Large intestine (tissue), 3 donors: ENCODE data around the gene GNB5. TPM values are rescaled to one million over a fixed set of nuclear protein-coding genes. Genes with fewer than 3 reads are reported as not detected.

ENCODE experiments used
- DNase-seq, 2 donors: peaks; one replicate each; pipeline versions ENCODE4 v3.0.0 to v3.0.0-alpha.2; 2013
- H3K27ac ChIP-seq: one replicate; pipeline ENCODE4 v1.5.1; 2013; ENCODE audit warnings: low read length
- H3K27me3 ChIP-seq: 2 replicates; pipeline ENCODE4 v1.6.1; 2013; ENCODE audit warnings: low read length; ENCODE audit not compliant: control insufficient read depth, insufficient read depth
- H3K36me3 ChIP-seq: 2 replicates; pipeline ENCODE4 v1.6.1; 2013; ENCODE audit warnings: low read length; ENCODE audit not compliant: control insufficient read depth, insufficient read depth
- H3K4me1 ChIP-seq: one replicate; pipeline ENCODE4 v1.6.1; 2013; ENCODE audit warnings: low read length; ENCODE audit not compliant: control insufficient read depth, insufficient read depth
- H3K4me3 ChIP-seq: one replicate; pipeline ENCODE4 v1.5.1; 2013; ENCODE audit warnings: low read length
- H3K9me3 ChIP-seq: one replicate; pipeline ENCODE4 v1.6.1; 2013; ENCODE audit warnings: mild to moderate bottlenecking, low read depth, low read length, moderate library complexity; ENCODE audit not compliant: control insufficient read depth
- WGBS: methylation state at CpG from one replicate; pipeline ENCODE4 v1.1.5; 2013; ENCODE audit warnings: low lambda C conversion rate; ENCODE audit not compliant: insufficient coverage; 5-methylcytosine and 5-hydroxymethylcytosine counted together
- polyA plus RNA-seq: library from polyadenylated mRNA; unstranded; fragments of 120-200 nt; gene quantifications from one replicate; pipeline ENCODE4 v1.2.1, GENCODE V29; 2013

GNB5 gene
- polyA plus RNA-seq, 1 donor, result 7.9 TPM

DNA sequence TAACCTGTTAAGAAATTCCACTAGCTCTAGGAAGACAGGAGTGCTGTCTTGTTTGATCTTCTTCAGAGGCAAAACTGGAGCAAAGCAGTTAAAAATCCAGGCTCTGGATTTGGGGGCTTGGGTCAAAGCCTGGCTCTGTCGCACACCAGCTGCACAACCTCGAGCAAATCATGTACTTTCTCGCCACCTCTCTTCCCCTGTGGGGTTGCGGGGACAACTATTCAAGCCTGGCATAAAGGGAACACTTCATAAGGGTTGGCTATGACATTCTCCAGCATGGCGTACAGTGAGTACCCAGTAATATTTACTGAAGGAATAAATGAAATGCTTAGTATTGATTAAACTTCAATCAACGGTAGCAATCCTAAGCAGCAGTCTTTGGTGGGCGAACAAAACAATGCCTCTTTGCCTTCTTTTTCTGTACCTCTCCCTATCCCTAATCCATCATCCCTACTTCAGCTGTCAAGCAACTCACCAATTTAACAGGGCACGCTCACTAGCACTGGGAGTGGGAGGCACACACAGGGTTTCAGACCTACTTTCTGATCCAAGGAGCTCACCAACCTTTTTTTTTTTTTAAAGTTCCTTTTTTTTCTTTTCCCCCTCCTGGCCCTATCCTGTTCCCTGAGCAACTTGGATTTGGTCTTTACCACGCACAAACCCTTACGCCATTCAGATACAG, 33.0 kb downstream of the GNB5 start:
- no peak for DNase-seq
- Histone ChIP-seq H3K4me1 (peaks cover 2% of the 10 kb centered on the region), H3K9me3 (no peaks in the 10 kb centered on the region), H3K27me3 (no peaks in the 10 kb centered on the region), H3K27ac (no peak overlapping the region), H3K36me3 (no peaks in the 10 kb centered on the region), H3K4me3 (no peak overlapping the region)
- 90% methylated on average over 3 of the region's 10 CpGs for WGBS

GRCh38 chr15:52155878-52156277, 35.3 kb downstream of the GNB5 start:
- WGBS, result no CpG with 5 or more reads among the region's 2 CpGs
- Histone ChIP-seq H3K4me1 (peaks cover 2% of the 10 kb centered on the region), H3K9me3 (no peaks in the 10 kb centered on the region), H3K27ac (no peak overlapping the region), H3K27me3 (no peaks in the 10 kb centered on the region), H3K36me3 (peaks cover 2% of the 10 kb centered on the region), H3K4me3 (no peak overlapping the region)
- DNase-seq, result no peak

GRCh38 chr15:52154896-52155865, 36.0 kb downstream of the GNB5 start:
- Histone ChIP-seq H3K4me1 (peaks cover 2% of the 10 kb centered on the region), H3K9me3 (no peaks in the 10 kb centered on the region), H3K27me3 (no peaks in the 10 kb centered on the region), H3K27ac (no peak overlapping the region), H3K36me3 (peaks cover 2% of the 10 kb centered on the region), H3K4me3 (no peak overlapping the region)
- no CpG with 5 or more reads among the region's 8 CpGs for WGBS
- DNase-seq, result no peak

DNA sequence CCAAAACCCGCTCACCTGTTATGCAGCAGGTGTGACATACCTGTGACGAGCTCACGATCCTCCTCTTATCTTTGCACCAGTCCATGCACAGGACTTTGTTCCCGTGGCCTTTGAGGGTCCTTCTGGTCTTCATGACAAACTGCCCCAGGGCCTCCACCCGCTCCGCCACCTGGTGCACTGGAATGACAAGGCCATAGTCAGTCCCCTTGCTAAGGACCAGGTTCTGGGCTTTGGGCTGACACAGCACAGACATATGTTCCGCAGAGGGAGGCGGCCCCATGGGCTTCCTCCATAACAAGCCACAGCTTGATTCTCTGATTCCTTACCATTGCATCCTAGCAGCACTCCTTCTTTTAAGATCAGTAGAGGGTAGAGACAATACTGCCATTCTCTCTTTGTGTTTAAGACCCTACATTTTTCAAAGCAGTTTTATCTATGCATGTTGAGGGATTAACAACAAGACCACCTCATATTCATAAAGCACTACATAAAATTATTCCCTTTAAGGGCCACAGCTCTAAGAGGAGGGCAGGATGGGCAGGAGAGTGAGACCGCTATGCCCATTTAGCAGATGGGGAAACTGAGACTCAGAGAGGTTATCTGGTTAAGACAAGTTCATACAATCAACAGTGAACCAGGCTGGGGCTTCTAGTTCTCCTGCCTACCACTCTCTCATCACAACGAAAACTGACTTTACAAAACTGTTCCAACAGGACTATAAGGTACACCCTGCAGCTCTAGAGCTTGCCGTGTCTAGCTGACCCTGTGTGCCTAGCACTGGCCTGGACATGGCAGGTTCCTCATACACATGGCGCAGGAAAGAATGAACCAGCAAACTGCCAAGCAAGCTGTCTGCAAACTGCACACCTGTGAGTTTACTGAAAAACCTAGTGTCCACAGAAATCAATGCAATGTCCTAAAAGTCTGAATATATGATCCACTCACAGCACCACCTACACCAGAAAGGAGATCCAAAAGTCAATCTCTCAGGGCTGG, 37.0 kb downstream of the GNB5 start:
- no peaks in the 10 kb centered on the region for H3K9me3 ChIP-seq
- whole genome bisulfite sequencing, result 100% methylated on average over 1 of the region's 12 CpGs
- H3K27ac ChIP-seq, result no peak overlapping the region
- H3K27me3 ChIP-seq, result no peaks in the 10 kb centered on the region
- no peak for DNase-seq
- H3K4me3 ChIP-seq, result no peak overlapping the region
- H3K4me1 ChIP-seq, result peaks cover 2% of the 10 kb centered on the region
- H3K36me3 ChIP-seq, result peaks cover 2% of the 10 kb centered on the region

DNA sequence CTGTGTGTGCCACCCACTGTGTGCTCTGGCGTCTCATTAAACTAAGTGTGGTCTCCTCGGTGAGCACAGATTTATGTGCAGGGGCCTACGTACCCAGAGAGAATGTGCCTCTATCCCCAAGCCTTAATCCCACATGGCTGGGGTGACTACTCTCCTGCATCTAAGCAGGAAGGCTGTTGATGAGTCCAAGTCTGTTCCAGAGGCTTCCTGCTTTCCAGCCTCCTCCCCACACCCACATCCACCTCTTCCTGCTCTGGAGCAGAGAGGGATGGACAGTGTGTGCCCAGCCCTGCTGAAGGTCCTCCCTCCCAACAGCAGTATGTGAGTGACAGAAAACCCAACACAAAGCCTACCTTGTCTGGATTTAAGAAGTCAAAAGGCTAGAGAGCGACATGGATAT, 39.8 kb downstream of the GNB5 start:
- 80% methylated on average over 1 of the region's 4 CpGs for WGBS
- Histone ChIP-seq H3K4me3 (no peak overlapping the region), H3K27me3 (no peaks in the 10 kb centered on the region), H3K36me3 (peaks cover 2% of the 10 kb centered on the region), H3K27ac (no peak overlapping the region), H3K4me1 (no peaks in the 10 kb centered on the region), H3K9me3 (no peaks in the 10 kb centered on the region)
- DNase-seq, result no peak

GRCh38 chr15:52150871-52151270, 40.3 kb downstream of the GNB5 start:
- no peaks in the 10 kb centered on the region for H3K27me3 ChIP-seq
- WGBS, result no CpG with 5 or more reads among the region's 4 CpGs
- H3K4me3 ChIP-seq, result no peak overlapping the region
- no peaks in the 10 kb centered on the region for H3K4me1 ChIP-seq
- no peaks in the 10 kb centered on the region for H3K9me3 ChIP-seq
- peaks cover 2% of the 10 kb centered on the region for H3K36me3 ChIP-seq
- H3K27ac ChIP-seq, result no peak overlapping the region
- DNase-seq, result no peak

DNA sequence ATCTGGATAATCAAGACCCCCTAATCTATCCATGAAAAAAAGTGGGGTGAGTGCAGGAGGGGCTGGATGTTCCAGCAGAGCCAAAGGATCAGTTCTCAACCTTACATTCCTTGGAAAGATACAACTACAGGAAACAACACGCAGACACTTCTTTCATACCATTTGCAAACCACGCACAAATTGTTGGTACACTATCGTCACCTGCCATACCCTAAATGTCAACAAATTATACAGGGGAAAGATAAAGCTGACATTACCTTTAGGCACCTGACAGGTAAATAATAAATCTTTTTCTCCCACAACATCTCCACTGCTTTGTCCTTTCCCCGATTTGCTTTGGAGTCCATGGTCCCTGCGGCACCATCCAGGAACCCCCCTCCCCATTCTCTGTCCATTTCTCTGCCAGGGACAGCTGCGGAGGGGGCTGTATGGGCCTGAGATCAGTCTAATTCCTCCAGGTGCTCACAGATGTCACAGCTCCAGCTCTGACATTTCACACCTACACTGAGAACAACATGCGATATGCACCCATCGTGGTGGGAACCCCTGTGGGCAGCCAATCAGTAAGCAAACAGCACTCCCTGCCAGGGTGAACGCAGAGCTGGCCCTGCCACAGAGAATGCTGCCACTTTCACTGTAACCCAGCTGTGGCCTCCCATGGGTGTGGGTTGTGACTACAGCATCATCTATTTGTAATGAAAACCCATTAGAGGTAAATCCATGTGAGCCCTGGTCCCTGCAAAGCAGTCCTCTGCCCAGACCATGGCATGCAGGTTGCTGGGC, 41.0 kb downstream of the GNB5 start:
- DNase-seq, result no peak
- Histone ChIP-seq H3K9me3 (no peaks in the 10 kb centered on the region), H3K4me3 (no peak overlapping the region), H3K27ac (no peak overlapping the region), H3K36me3 (peaks cover 2% of the 10 kb centered on the region), H3K27me3 (no peaks in the 10 kb centered on the region), H3K4me1 (no peaks in the 10 kb centered on the region)
- 55% methylated on average over 5 of the region's 9 CpGs for WGBS

DNA sequence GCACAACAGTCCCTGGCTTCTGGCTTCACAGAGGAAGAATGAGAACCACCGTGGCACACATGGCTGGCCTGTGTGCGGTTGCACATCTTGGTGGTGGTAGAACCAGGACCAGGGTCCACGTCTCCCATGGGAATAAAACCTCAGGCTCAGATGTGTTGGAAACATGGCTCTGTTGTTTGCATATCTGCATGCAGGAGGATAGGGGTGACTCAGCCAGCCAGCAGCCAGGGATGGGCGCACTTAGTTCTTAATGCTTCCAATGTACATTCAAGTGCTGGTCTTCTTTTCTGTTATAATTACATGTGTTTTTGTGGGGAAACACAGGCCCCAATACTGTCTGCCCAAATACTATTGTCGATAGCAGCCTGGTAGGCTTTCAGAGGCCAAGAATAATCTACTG, 42.8 kb downstream of the GNB5 start:
- no peak for DNase-seq
- H3K36me3 ChIP-seq, result peaks cover 2% of the 10 kb centered on the region
- H3K4me1 ChIP-seq, result no peaks in the 10 kb centered on the region
- H3K27me3 ChIP-seq, result no peaks in the 10 kb centered on the region
- H3K9me3 ChIP-seq, result no peaks in the 10 kb centered on the region
- no peak overlapping the region for H3K27ac ChIP-seq
- no CpG with 5 or more reads among the region's 5 CpGs for WGBS
- H3K4me3 ChIP-seq, result no peak overlapping the region

DNA sequence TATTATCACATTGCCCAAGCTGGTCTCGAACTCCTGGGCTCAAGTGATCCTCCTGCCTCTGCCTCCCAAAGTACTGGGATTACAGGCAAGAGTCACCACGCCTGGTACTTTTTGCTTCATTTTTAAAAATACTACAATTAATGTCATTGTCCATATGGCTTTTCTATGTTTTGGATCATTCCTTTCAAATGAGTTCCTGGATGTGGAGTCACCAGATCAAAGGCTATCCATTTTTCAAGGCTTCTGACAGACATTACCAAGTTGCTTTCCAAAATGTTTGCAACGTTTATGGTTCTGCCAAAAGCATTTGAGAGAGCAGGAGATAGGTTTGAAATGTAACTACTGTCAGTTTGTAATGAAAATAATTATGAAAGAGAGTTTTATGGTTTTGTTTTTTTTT, 44.4 kb downstream of the GNB5 start:
- Histone ChIP-seq H3K27ac (no peak overlapping the region), H3K4me3 (no peak overlapping the region), H3K9me3 (no peaks in the 10 kb centered on the region), H3K4me1 (no peaks in the 10 kb centered on the region), H3K36me3 (no peaks in the 10 kb centered on the region), H3K27me3 (no peaks in the 10 kb centered on the region)
- WGBS, result 57% methylated on average over 1 of the region's 3 CpGs
- no peak for DNase-seq
